Mesodermal cell (in vitro differentiated cells): Measurements from ENCODE around the gene RAB37.

Source experiments
- H3K27ac ChIP-seq: 2 replicates; pipeline ENCODE4 v1.7.0; 2013; ENCODE audit warnings: mild to moderate bottlenecking, low read depth, low read length, moderate library complexity; ENCODE audit not compliant: severe bottlenecking
- H3K36me3 ChIP-seq: 2 replicates; pipeline ENCODE4 v1.7.1; 2013; ENCODE audit warnings: mild to moderate bottlenecking, low read length, moderate library complexity; ENCODE audit not compliant: control insufficient read depth, insufficient read depth
- H3K4me1 ChIP-seq: one replicate; pipeline ENCODE4 v1.7.1; 2013; ENCODE audit warnings: mild to moderate bottlenecking, low read length; ENCODE audit not compliant: insufficient read depth, control insufficient read depth, poor library complexity, severe bottlenecking
- H3K4me3 ChIP-seq: 2 replicates; pipeline ENCODE4 v1.7.0; 2013; ENCODE audit warnings: low read length, control low read depth, mild to moderate bottlenecking; ENCODE audit not compliant: insufficient read depth, poor library complexity, severe bottlenecking; ENCODE audit errors: extremely low read depth
- H3K9me3 ChIP-seq: 2 replicates; pipeline ENCODE4 v1.7.1; 2013; ENCODE audit warnings: mild to moderate bottlenecking, low read length, moderate library complexity; ENCODE audit not compliant: control insufficient read depth
- WGBS, 2 experiments: methylation state at CpG; one replicate each; pipeline ENCODE4 v1.1.5; 2013; ENCODE audit warnings: missing lambda C conversion rate in 2 of 2; ENCODE audit not compliant: insufficient coverage in 2 of 2; 5-methylcytosine and 5-hydroxymethylcytosine counted together

Gene RAB37

DNA sequence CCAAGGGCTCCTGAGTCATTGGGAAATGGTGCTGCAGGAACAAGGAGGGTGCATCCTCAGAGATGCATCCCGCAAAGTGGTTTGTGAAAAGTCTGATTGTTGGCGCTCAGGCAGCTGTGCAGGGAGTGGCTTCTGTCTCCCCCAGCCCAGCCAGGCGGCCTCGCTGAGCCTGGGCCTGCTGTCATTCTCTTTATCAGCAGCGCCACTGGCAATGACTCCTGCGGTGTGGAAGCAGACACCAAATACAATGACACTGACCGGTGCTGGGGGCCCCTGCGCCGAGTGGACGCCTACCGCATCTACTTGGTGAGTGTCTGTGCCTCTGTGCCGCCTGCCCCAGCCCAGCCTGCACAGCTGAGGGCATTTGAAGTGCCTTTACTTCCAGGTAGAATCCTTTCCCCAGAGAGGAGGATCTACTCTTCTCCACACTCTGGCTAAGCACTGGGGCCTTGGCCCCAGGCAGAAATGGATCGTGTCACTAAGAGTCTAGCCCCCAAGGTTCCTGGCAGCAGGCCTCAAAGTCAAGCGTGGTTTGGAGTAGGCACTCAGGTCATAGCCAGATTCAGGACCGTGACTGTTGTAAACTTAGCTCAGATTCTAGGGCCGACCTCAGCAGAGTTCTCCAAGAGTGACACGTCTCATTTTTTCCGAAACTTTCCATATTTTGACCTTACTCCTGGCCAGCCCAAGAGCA, 58.4 kb downstream of the RAB37 start:
- Histone ChIP-seq H3K36me3 (peaks cover 78% of the 10 kb centered on the region), H3K4me3 (no peak overlapping the region), H3K4me1 (peaks cover 22% of the 10 kb centered on the region), H3K9me3 (no peaks in the 10 kb centered on the region), H3K27ac (no peak overlapping the region)
- WGBS, 2 experiments = 87 to 94% methylated on average over 14 to 18 of the region's 18 CpGs

DNA sequence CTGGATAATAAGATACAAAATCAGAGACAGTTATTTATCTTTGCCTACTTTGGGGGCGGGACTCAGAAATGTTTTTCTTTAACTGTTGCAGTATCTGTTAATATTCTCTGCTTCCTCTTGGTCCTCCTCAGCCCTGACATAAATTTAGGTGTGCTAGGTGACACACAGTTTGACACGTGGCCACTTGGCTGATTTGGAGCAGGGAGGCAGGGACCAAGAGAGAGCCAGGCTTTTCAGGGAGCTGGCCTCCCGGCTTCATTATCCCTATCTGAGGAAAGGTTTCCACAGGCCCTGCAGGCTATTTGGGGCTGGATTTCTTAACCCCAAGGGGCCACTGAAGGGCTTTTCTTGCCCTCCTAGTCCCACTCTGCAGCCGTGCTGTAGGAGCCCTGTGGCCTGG, 59.2 kb downstream of the RAB37 start:
- WGBS, 2 experiments = 86 to 96% methylated on average over 3 of the region's 4 CpGs
- H3K27ac ChIP-seq = no peak overlapping the region
- no peaks in the 10 kb centered on the region for H3K9me3 ChIP-seq
- H3K4me1 ChIP-seq = peaks cover 23% of the 10 kb centered on the region
- H3K36me3 ChIP-seq = peaks cover 75% of the 10 kb centered on the region
- H3K4me3 ChIP-seq = no peak overlapping the region

DNA sequence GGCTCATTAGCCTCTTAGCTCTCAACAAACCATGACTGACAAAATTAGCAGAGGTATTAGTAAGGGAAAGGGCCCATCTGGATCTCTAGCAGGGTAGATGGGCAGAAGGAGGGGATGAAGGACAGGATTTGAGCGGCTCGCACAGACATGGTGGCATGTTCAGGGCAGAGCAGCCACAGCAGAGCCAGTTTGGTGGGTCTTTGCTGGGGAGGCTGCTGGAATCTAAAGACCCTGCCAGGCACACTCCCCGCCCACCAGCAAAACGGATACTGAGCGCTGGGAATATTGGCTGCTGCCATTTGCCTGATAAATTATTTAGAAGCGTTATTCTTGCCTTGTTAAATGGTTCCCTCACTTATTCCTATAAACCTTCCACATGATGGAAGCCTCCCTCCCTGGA, 59.8 kb downstream of the RAB37 start:
- Histone ChIP-seq H3K9me3 (no peaks in the 10 kb centered on the region), H3K27ac (no peak overlapping the region), H3K36me3 (peaks cover 74% of the 10 kb centered on the region), H3K4me3 (no peak overlapping the region), H3K4me1 (peaks cover 23% of the 10 kb centered on the region)
- 91 to 100% methylated on average over 5 to 6 of the region's 6 CpGs for WGBS, 2 experiments
